ENCODE measurements around the gene GPR156. TPM values are rescaled to one million over a fixed set of nuclear protein-coding genes. Genes with fewer than 3 reads are reported as not detected.

Gene GPR156
- total RNA-seq, 1 donor from 2014 or later = 0.41 TPM

DNA sequence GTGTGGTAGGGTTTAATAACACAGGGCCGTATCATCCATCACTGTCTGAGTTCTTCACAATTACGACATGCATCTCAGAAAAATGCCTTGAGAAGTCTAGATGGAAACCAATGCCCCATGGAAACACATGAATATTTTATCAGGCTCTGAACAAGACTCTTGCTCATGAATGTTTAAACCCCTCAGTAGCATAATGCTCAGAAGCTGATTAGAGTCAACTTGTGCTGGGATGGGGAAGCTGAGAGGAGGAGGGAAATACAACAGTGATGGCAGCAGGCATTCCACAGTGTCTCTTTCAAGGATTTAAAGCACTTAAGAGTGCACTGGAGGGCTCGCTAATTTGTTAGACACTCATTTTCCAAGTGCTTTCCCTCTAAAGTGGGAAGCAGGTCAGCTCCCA, 3.8 kb downstream of the GPR156 start:
- Mint-ChIP-seq H3K4me3 (ENCODE audit: low read depth) (no peak overlapping the region), H3K27ac (no peak overlapping the region), H3K4me1 (ENCODE audit: low read depth) (no peaks in the 10 kb centered on the region), H3K36me3 (ENCODE audit: insufficient read depth) (no peaks in the 10 kb centered on the region), H3K27me3 (peaks cover 54% of the 10 kb centered on the region), H3K9me3 (ENCODE audit: low read depth) (peaks cover 3% of the 10 kb centered on the region)
- TF ChIP-seq, protein P1, sequence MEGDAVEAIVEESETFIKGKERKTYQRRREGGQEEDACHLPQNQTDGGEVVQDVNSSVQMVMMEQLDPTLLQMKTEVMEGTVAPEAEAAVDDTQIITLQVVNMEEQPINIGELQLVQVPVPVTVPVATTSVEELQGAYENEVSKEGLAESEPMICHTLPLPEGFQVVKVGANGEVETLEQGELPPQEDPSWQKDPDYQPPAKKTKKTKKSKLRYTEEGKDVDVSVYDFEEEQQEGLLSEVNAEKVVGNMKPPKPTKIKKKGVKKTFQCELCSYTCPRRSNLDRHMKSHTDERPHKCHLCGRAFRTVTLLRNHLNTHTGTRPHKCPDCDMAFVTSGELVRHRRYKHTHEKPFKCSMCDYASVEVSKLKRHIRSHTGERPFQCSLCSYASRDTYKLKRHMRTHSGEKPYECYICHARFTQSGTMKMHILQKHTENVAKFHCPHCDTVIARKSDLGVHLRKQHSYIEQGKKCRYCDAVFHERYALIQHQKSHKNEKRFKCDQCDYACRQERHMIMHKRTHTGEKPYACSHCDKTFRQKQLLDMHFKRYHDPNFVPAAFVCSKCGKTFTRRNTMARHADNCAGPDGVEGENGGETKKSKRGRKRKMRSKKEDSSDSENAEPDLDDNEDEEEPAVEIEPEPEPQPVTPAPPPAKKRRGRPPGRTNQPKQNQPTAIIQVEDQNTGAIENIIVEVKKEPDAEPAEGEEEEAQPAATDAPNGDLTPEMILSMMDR (IDR thresholded peaks at IDR 0.05; ENCODE audit: unreplicated experiment) = no peak
- DNase-seq (ENCODE audit: low spot score, unreplicated experiment) = no peak

- Mint-ChIP-seq H3K36me3 (ENCODE audit: insufficient read depth) (no peaks in the 10 kb centered on the region), H3K9me3 (ENCODE audit: low read depth) (peaks cover 3% of the 10 kb centered on the region)
Measured at GRCh38 chr3:120280566-120280965, 4.5 kb downstream of the GPR156 start.

GRCh38 chr3:120280026-120280425, 5.0 kb downstream of the GPR156 start:
- H3K36me3 Mint-ChIP-seq (ENCODE audit: insufficient read depth) = no peaks in the 10 kb centered on the region
- no peak for DNase-seq (ENCODE audit: low spot score, unreplicated experiment)
- H3K9me3 Mint-ChIP-seq (ENCODE audit: low read depth) = peaks cover 3% of the 10 kb centered on the region
- H3K4me3 Mint-ChIP-seq (ENCODE audit: low read depth) = no peak overlapping the region
- H3K27me3 Mint-ChIP-seq = peaks cover 49% of the 10 kb centered on the region
- H3K27ac Mint-ChIP-seq = no peak overlapping the region
- TF ChIP-seq, protein P1 (IDR thresholded peaks at IDR 0.05; ENCODE audit: unreplicated experiment) = no peak
- H3K4me1 Mint-ChIP-seq (ENCODE audit: low read depth) = no peaks in the 10 kb centered on the region

More at GRCh38 chr3:120280566-120280965, 4.5 kb downstream of the GPR156 start:
- Mint-ChIP-seq H3K27me3 (peaks cover 51% of the 10 kb centered on the region), H3K4me1 (ENCODE audit: low read depth) (no peaks in the 10 kb centered on the region), H3K4me3 (ENCODE audit: low read depth) (no peak overlapping the region), H3K27ac (no peak overlapping the region)
- TF ChIP-seq, protein P1 (IDR thresholded peaks at IDR 0.05; ENCODE audit: unreplicated experiment) = no peak
- no peak for DNase-seq (ENCODE audit: low spot score, unreplicated experiment)

DNA sequence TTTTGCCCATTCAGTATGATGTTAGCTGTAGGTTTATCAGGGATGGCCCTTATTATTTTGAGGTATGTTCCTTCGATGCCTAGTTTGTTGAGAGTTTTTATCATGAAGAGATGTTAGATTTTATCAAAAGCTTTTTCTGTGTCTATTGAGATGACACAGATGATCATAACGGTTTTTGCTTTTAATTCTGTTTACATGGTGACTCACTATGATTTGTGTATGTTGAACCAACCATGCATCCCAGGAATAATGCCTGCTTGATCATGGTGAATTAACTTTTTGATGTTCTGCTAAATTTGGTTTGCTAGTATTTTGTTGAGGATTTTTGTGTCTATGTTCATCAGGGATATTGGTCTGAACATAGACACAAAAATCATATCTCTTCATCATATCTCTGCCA, 8.3 kb downstream of the GPR156 start:
- Mint-ChIP-seq H3K27ac (no peak overlapping the region), H3K4me1 (ENCODE audit: low read depth) (no peaks in the 10 kb centered on the region), H3K4me3 (ENCODE audit: low read depth) (no peak overlapping the region), H3K36me3 (ENCODE audit: insufficient read depth) (no peaks in the 10 kb centered on the region), H3K9me3 (ENCODE audit: low read depth) (peaks cover 3% of the 10 kb centered on the region), H3K27me3 (peaks cover 18% of the 10 kb centered on the region)
- DNase-seq (ENCODE audit: low spot score, unreplicated experiment) = no peak
- TF ChIP-seq, protein P1 (IDR thresholded peaks at IDR 0.05; ENCODE audit: unreplicated experiment) = no peak

DNA sequence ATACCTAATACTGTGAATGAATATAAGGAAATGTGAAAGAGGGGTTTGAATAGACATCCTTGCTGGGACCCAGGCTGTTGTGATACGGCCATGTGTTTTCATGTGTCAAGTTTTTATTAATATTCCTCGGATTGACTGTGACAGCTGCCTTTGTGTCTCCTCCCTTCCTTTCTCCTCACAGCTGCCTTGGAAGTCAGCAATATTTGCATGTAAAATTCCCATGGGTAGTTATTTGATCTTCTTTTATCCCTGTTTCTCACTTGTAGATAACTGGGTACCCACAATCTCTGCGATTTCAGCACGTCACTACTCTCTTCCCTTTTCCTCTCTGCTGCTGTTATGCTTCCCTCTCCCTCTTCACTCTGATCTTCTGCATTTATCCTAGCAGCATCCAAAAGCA, 9.4 kb downstream of the GPR156 start:
- TF ChIP-seq, protein P1 (IDR thresholded peaks at IDR 0.05; ENCODE audit: unreplicated experiment) = no peak
- Mint-ChIP-seq H3K27ac (no peak overlapping the region), H3K4me3 (ENCODE audit: low read depth) (no peak overlapping the region), H3K4me1 (ENCODE audit: low read depth) (no peaks in the 10 kb centered on the region), H3K36me3 (ENCODE audit: insufficient read depth) (no peaks in the 10 kb centered on the region), H3K27me3 (peaks cover 8% of the 10 kb centered on the region), H3K9me3 (ENCODE audit: low read depth) (peaks cover 3% of the 10 kb centered on the region)
- DNase-seq (ENCODE audit: low spot score, unreplicated experiment) = no peak
